NB4 (cell line): ENCODE results near the gene ETV5.

Experiments used
- MYC ChIP-seq: IDR thresholded peaks from 2 replicates; pipeline ENCODE4 v1.6.1; 2011; ENCODE audit warnings: low read depth, low read length
- POLR2A ChIP-seq: IDR thresholded peaks from 2 replicates; pipeline ENCODE4 v1.6.1; 2011; ENCODE audit warnings: mild to moderate bottlenecking; ENCODE audit not compliant: insufficient read length; ENCODE audit errors: extremely low read depth
- TF ChIP-seq, protein P1 (sequence below): IDR thresholded peaks from one replicate; pipeline ENCODE4 v1.5.1; 2012; ENCODE audit warnings: low read depth, low read length

DNA sequence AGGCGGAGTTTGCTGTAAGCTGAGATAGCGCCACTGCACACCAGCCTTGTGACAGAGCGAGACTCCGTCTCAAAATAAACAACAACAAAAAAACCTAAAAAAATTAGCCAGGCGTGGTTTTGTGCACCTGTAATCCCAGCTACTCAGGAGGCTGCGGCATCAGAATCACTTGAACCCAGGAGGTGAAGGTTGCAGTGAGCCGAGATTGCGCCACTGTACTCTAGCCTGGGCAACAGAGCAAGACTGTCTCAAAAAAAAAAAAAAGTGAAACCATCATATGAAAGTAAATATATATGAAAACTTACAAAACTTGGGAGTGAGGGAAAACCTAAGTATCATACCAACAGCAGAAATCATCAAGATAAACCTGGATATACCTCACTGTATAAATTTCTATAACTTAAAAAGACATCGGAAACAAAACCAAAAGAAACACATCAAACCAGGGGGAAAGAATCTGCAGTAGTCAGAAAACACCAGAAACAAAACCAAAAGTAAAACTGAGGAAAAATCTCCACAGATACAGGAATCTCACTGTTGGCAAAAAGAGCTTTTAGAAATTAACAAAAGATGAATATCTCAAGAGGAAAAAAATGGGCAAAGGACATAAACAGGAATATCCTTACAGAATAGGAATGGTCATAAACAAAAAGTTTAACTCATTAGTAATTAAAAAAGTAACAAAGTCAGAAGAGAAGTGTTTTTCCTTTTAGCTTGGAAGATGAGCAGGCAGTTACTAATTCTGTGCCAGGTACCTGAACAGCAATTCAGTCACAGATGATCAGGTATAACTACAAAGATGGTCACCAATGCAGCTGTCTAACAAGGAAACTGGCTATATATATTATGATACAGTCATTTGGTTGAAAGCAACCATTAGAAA, 41.3 kb downstream of the ETV5 start:
- TF ChIP-seq, protein P1, sequence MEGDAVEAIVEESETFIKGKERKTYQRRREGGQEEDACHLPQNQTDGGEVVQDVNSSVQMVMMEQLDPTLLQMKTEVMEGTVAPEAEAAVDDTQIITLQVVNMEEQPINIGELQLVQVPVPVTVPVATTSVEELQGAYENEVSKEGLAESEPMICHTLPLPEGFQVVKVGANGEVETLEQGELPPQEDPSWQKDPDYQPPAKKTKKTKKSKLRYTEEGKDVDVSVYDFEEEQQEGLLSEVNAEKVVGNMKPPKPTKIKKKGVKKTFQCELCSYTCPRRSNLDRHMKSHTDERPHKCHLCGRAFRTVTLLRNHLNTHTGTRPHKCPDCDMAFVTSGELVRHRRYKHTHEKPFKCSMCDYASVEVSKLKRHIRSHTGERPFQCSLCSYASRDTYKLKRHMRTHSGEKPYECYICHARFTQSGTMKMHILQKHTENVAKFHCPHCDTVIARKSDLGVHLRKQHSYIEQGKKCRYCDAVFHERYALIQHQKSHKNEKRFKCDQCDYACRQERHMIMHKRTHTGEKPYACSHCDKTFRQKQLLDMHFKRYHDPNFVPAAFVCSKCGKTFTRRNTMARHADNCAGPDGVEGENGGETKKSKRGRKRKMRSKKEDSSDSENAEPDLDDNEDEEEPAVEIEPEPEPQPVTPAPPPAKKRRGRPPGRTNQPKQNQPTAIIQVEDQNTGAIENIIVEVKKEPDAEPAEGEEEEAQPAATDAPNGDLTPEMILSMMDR, result no peak
- TF ChIP-seq MYC (no peak), POLR2A (no peak)
